Mammary epithelial cell (primary cell): ENCODE data around the gene PGLYRP1.

Experiments used
- CTCF ChIP-seq, 2 donors: IDR thresholded peaks in 1 of 2; conservative IDR thresholded peaks in 1 of 2; 2 replicates each; pipeline ENCODE4 v1.5.1; 2011 to 2012; ENCODE audit warnings: inconsistent platforms in 2 of 2, low read length in 2 of 2, mild to moderate bottlenecking in 2 of 2, control low read depth in 1 of 2, low read depth in 1 of 2; ENCODE audit not compliant: insufficient read depth in 1 of 2; ENCODE audit errors: extremely low read depth in 1 of 2
- EZH2 ChIP-seq: IDR thresholded peaks from 2 replicates; pipeline ENCODE4 v1.6.1; 2012; ENCODE audit warnings: low read length, inconsistent platforms, borderline replicate concordance

- no peak for TF ChIP-seq CTCF (conservative IDR thresholded peaks at IDR 0.05 in 1 of 2, IDR thresholded peaks at IDR 0.05 in 1 of 2; ENCODE audit: extremely low read depth in 1 of 2, insufficient read depth in 1 of 2, low read depth in 1 of 2, low read length in 2 of 2)
- no peak for TF ChIP-seq EZH2
Observed at GRCh38 chr19:46022431-46023310, at the start of gene PGLYRP1.
